ENCODE measurements around the gene EFHC2. TPM values are rescaled to one million over a fixed set of nuclear protein-coding genes. Genes with fewer than 3 reads are reported as not detected.

Gene EFHC2
- total and polyA plus RNA-seq, 10 of the 15 experiments (the other 5 are each of a cell fraction or from before 2014, with no cell fraction given), result 0.56 TPM; not detected in 9

- no peak for TF ChIP-seq ZNF207 (IDR thresholded peaks at IDR 0.05; ENCODE audit: borderline replicate concordance)
- no peak for TF ChIP-seq ATF7 (IDR thresholded peaks at IDR 0.05; ENCODE audit: low read depth)
- TF ChIP-seq, protein P1, sequence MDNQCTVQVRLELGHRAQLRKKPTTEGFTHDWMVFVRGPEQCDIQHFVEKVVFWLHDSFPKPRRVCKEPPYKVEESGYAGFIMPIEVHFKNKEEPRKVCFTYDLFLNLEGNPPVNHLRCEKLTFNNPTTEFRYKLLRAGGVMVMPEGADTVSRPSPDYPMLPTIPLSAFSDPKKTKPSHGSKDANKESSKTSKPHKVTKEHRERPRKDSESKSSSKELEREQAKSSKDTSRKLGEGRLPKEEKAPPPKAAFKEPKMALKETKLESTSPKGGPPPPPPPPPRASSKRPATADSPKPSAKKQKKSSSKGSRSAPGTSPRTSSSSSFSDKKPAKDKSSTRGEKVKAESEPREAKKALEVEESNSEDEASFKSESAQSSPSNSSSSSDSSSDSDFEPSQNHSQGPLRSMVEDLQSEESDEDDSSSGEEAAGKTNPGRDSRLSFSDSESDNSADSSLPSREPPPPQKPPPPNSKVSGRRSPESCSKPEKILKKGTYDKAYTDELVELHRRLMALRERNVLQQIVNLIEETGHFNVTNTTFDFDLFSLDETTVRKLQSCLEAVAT (IDR thresholded peaks at IDR 0.05), result no peak
These were observed 13.2 kb downstream of the EFHC2 start (continued) for GRCh38 chrX:44330227-44330626.

- SMC1A ChIA-PET (ENCODE audit: uncharacterized antibody, unreplicated experiment), result no interaction called here
- H4K20me1 ChIP-seq (ENCODE audit: control insufficient read depth, insufficient read depth), result no peaks in the 10 kb centered on the region
- WGBS (ENCODE audit: insufficient coverage, insufficient replicate concordance, low lambda C conversion rate, missing lambda C conversion rate), result 85% methylated on average over 1 of the region's 1 CpG
- H3K79me2 ChIP-seq (ENCODE audit: control insufficient read depth, insufficient read depth, low read length), result no peaks in the 10 kb centered on the region
- intact Hi-C loops (cut with micrococcal nuclease; ENCODE audit: unreplicated experiment) (no loop called here), in situ Hi-C loops (cut with MboI) (no loop called here)
- no peaks in the 10 kb centered on the region for H3K36me3 ChIP-seq (ENCODE audit: control insufficient read depth in 2 of 2, insufficient read depth in 2 of 2, low read length in 1 of 2)
- POLR2A ChIA-PET, result no interaction called here
- H3K9me3 ChIP-seq (replicated peaks; ENCODE audit: control insufficient read depth, insufficient read depth, low read length), result no peaks in the 10 kb centered on the region
- H2AFZ ChIP-seq (ENCODE audit: control insufficient read depth, low read depth, low read length), result no peak overlapping the region
- FAIRE-seq (no peak), DNase-seq (ENCODE audit: low read depth, low spot score) (no peak), ATAC-seq (no peak)
- no peak overlapping the region for H3K4me3 ChIP-seq
- no peak overlapping the region for H3K9ac ChIP-seq (ENCODE audit: control insufficient read depth, insufficient read depth, low read length)
- CTCF ChIA-PET, result no interaction called here
- no peak overlapping the region for H3K27ac ChIP-seq (ENCODE audit: control insufficient read depth, insufficient read depth)
- H3K4me1 ChIP-seq (ENCODE audit: control insufficient read depth, insufficient read depth, low read length), result no peaks in the 10 kb centered on the region
- H3K27me3 ChIP-seq (replicated peaks in 1 of 2; ENCODE audit: control insufficient read depth in 2 of 2, insufficient read depth in 2 of 2, low read length in 1 of 2), result no peaks in the 10 kb centered on the region
- RAD21 ChIA-PET (ENCODE audit: unreplicated experiment), result no interaction called here
- H3K4me2 ChIP-seq (ENCODE audit: control insufficient read depth, insufficient read depth), result no peak overlapping the region
- no TSS peak for BruUV-seq (replicated peaks)
- TF ChIP-seq SP1 (IDR thresholded peaks at IDR 0.05; ENCODE audit: low read depth, low read length), result no peak
- no peak for TF ChIP-seq CBX5 (IDR thresholded peaks at IDR 0.05; ENCODE audit: low read depth)
- no peak for TF ChIP-seq PAX8 (IDR thresholded peaks at IDR 0.05)
- no peak for TF ChIP-seq SMAD5 (IDR thresholded peaks at IDR 0.05; ENCODE audit: low read depth)
- TF ChIP-seq, protein P2, sequence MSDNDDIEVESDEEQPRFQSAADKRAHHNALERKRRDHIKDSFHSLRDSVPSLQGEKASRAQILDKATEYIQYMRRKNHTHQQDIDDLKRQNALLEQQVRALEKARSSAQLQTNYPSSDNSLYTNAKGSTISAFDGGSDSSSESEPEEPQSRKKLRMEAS (IDR thresholded peaks at IDR 0.05; ENCODE audit: low read depth, low read length), result no peak
- TF ChIP-seq NR2C2 (IDR thresholded peaks at IDR 0.05; ENCODE audit: borderline replicate concordance, control insufficient read depth, insufficient read length, low read depth), result no peak
- TF ChIP-seq TARDBP (IDR thresholded peaks at IDR 0.05; ENCODE audit: borderline replicate concordance), result no peak
- no peak for TF ChIP-seq GABPA (IDR thresholded peaks at IDR 0.05; ENCODE audit: low read depth)
- no peak for TF ChIP-seq EZH2 (IDR thresholded peaks at IDR 0.05; ENCODE audit: borderline replicate concordance, control insufficient read depth, low read depth, low read length)
- TF ChIP-seq MTA3 (IDR thresholded peaks at IDR 0.05; ENCODE audit: borderline replicate concordance, low read length), result no peak
- no peak for TF ChIP-seq ZNF687 (IDR thresholded peaks at IDR 0.05)
- TF ChIP-seq, protein P3, sequence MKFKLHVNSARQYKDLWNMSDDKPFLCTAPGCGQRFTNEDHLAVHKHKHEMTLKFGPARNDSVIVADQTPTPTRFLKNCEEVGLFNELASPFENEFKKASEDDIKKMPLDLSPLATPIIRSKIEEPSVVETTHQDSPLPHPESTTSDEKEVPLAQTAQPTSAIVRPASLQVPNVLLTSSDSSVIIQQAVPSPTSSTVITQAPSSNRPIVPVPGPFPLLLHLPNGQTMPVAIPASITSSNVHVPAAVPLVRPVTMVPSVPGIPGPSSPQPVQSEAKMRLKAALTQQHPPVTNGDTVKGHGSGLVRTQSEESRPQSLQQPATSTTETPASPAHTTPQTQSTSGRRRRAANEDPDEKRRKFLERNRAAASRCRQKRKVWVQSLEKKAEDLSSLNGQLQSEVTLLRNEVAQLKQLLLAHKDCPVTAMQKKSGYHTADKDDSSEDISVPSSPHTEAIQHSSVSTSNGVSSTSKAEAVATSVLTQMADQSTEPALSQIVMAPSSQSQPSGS (IDR thresholded peaks at IDR 0.05; ENCODE audit: low read length), result no peak
- TF ChIP-seq CREB1 (IDR thresholded peaks at IDR 0.05; ENCODE audit: low read depth), result no peak
- TF ChIP-seq POLR2A (IDR thresholded peaks at IDR 0.05; ENCODE audit: low read depth, low read length), result no peak
These were observed 23.9 kb downstream of the EFHC2 start for GRCh38 chrX:44319550-44319949.

All from GM12878 (cell line).